ENCODE data around the gene VPS51.

DNA sequence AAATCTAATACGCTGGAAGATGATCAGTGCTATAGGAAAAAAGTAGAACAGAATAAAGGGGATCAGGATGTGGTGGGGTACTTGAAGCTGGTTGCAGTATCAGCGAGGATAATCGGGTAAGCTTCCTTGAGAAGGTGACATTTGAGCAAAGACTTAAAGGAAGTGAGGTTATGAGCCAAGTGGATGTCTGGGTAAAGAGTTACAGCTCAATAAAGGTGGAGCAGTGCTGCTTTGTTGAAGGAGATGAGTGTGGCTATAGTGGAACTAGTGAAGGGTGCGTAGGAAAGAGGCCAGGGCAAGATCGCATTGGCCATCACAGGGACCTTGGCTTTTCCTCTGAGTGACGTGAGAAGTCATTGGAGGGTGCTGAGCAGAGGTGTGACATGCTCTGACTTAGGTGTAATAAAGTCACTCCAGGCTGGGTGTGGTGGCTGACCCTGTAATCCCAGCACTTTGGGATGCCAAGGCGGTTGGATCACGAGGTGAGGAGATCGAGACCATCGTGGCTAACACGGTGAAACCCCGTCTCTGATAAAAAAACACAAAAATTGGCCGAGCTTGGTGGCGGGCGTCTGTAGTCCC lies 40.6 kb downstream of the VPS51 start:
- TF ChIP-seq CTCF (CRISPR knock-in tag; IDR thresholded peaks at IDR 0.05) (no peak), MAFF (IDR thresholded peaks at IDR 0.05; ENCODE audit: low read depth, low read length) (no peak), KDM5A (IDR thresholded peaks at IDR 0.05; ENCODE audit: borderline replicate concordance, low read length) (no peak)
